ENCODE data around the gene GIGYF2.

DNA sequence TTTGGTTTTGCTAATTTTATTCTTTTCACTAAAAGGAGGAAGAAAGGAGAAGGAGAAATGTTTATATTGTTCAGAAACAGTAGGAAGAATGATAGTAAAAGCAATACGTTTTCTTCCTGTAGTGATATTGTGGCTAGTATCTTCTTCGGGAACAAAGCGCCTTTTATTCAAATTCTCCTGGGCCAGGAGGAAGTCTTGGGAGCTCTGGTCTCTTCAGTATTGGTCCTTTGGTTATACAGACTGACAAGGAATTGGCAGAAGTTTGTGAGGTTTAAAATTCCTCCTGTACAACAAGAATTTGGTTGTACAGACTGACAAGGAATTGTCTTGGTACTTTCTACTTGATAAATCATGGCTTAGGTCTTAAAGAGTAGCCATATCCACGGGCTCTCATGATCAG, 9.9 kb downstream of the GIGYF2 start:
- TF ChIP-seq TEAD2 (CRISPR knock-in tag; IDR thresholded peaks at IDR 0.05) (no peak), CEBPB (IDR thresholded peaks at IDR 0.05; ENCODE audit: borderline replicate concordance, low read depth, low read length) (no peak)
